Uterus (tissue), 4 donors: ENCODE results near the gene CKAP4. TPM values are rescaled to one million over a fixed set of nuclear protein-coding genes. Genes with fewer than 3 reads are reported as not detected.

Source experiments
- DNase-seq, 2 donors: peaks; one replicate each; pipeline ENCODE4 v3.0.0-alpha.2; 2019 to 2020
- H3K27ac ChIP-seq, 2 donors: fragments of 200-600 bp; sonication (generic); 1 replicate in 1 of 2; 2 replicates in 1 of 2; pipeline ENCODE4 v1.5.1; 2016 to 2018
- H3K27me3 ChIP-seq, 2 donors: fragments of 200-600 bp; sonication (generic); one replicate each; pipeline ENCODE4 v1.5.1; 2018 to 2019; ENCODE audit warnings: control low read depth in 1 of 2
- H3K36me3 ChIP-seq, 2 donors: fragments of 200-600 bp; sonication (generic); one replicate each; pipeline ENCODE4 v1.5.1; 2019; ENCODE audit warnings: control low read depth in 1 of 2
- H3K4me1 ChIP-seq, 2 donors: fragments of 200-600 bp; sonication (generic); one replicate each; pipeline ENCODE4 v1.5.1; 2018 to 2019; ENCODE audit warnings: control low read depth in 1 of 2
- H3K4me3 ChIP-seq, 2 donors: fragments of 200-600 bp; sonication (generic); 1 replicate in 1 of 2; 2 replicates in 1 of 2; pipeline ENCODE4 v1.5.1; 2018 to 2019; ENCODE audit warnings: mild to moderate bottlenecking in 1 of 2
- H3K9me3 ChIP-seq, 2 donors: fragments of 200-600 bp; sonication (generic); one replicate each; pipeline ENCODE4 v1.5.1; 2019; ENCODE audit warnings: control low read depth in 1 of 2
- CTCF ChIP-seq, 4 experiments: fragments of 200-600 bp in 2 of 4; fragments of 450-650 bp in 2 of 4; sonication (generic) in 2 of 4; IDR thresholded peaks; one replicate each; pipeline ENCODE4 v1.5.1; 2016 to 2019; ENCODE audit warnings: antibody characterized with exemption in 4 of 4, mild to moderate bottlenecking in 2 of 4, moderate library complexity in 1 of 4
- POLR2A ChIP-seq, 2 donors: fragments of 450-650 bp; IDR thresholded peaks; one replicate each; pipeline ENCODE4 v1.6.1; 2016; ENCODE audit warnings: antibody characterized with exemption in 2 of 2, mild to moderate bottlenecking in 1 of 2, moderate library complexity in 1 of 2
- intact Hi-C: fragments of 100-400 bp; cut with DNase I; formaldehyde crosslinking; loops from one replicate; pipeline ENCODE4 v1.15.1; 2023; ENCODE audit warnings: low total_unique reads
- total RNA-seq, 4 donors: library from RNA; depleted of rRNA in 3 of 4; stranded (reverse); fragments of >200 nt in 3 of 4; gene quantifications; one replicate each; pipeline versions ENCODE4 v1.1.0 to v1.2.4, GENCODE V29; 2014 to 2023
- donor health status: DM: yes; HTN: yes; CAD: no.

CKAP4 gene
- total RNA-seq, 4 donors from 2014 or later, result 15.6 to 106 (median 40.8) TPM

GRCh38 chr12:106255493-106255892 lies 7.7 kb upstream of the CKAP4 start:
- Histone ChIP-seq H3K36me3 (no peaks in the 10 kb centered on the region), H3K27me3 (no peaks in the 10 kb centered on the region), H3K4me3 (no peak overlapping the region), H3K4me1 (peaks cover 0 to 4% of the 10 kb centered on the region in 2 donors), H3K9me3 (no peaks in the 10 kb centered on the region), H3K27ac (no peak overlapping the region)
- intact Hi-C loops, result no loop called here
- TF ChIP-seq CTCF (IDR thresholded peaks at IDR 0.05), result no peak
- no peak for DNase-seq

- TF ChIP-seq CTCF (IDR thresholded peaks at IDR 0.05), result no peak
- no peak for TF ChIP-seq POLR2A (IDR thresholded peaks at IDR 0.05)
- intact Hi-C loops, result no loop called here
- Histone ChIP-seq H3K9me3 (no peaks in the 10 kb centered on the region), H3K27me3 (no peaks in the 10 kb centered on the region), H3K4me3 (no peak overlapping the region), H3K36me3 (no peaks in the 10 kb centered on the region), H3K4me1 (peaks cover 0 to 4% of the 10 kb centered on the region in 2 donors), H3K27ac (no peak overlapping the region)
- DNase-seq, result no peak
Measured at GRCh38 chr12:106254724-106255123, 6.9 kb upstream of the CKAP4 start.

GRCh38 chr12:106251631-106252455 lies 4.0 kb upstream of the CKAP4 start:
- Histone ChIP-seq H3K36me3 (no peaks in the 10 kb centered on the region), H3K9me3 (no peaks in the 10 kb centered on the region), H3K27ac (peak overlapping the region; percentile 59 to 68), H3K4me1 (peaks cover 0 to 4% of the 10 kb centered on the region in 2 donors), H3K27me3 (no peaks in the 10 kb centered on the region), H3K4me3 (no peak overlapping the region)
- TF ChIP-seq CTCF (IDR thresholded peaks at IDR 0.05) (no peak), POLR2A (IDR thresholded peaks at IDR 0.05) (no peak)
- DNase-seq, result peak; percentile 35 to 51
- intact Hi-C loops, result no loop called here

- H3K27me3 ChIP-seq, result no peaks in the 10 kb centered on the region
- TF ChIP-seq POLR2A (IDR thresholded peaks at IDR 0.05) (no peak), CTCF (IDR thresholded peaks at IDR 0.05) (no peak)
- no peaks in the 10 kb centered on the region for H3K9me3 ChIP-seq
- H3K36me3 ChIP-seq, result no peaks in the 10 kb centered on the region
- peak overlapping the region; percentile 97 to 99 for H3K27ac ChIP-seq
- DNase-seq, result no peak
- no peak overlapping the region for H3K4me3 ChIP-seq
- peaks cover 5 to 12% of the 10 kb centered on the region in 2 donors for H3K4me1 ChIP-seq
- intact Hi-C loops, result no loop called here
Measured at GRCh38 chr12:106249411-106250135, 1.8 kb upstream of the CKAP4 start.

- Histone ChIP-seq H3K27me3 (no peaks in the 10 kb centered on the region), H3K9me3 (no peaks in the 10 kb centered on the region), H3K36me3 (no peaks in the 10 kb centered on the region), H3K4me1 (peaks cover 5 to 12% of the 10 kb centered on the region in 2 donors), H3K27ac (peak overlapping the region; percentile 97 to 99), H3K4me3 (peak overlapping the region; percentile 51 to 81)
- intact Hi-C loops, result no loop called here
- DNase-seq, result no peak
- no peak for TF ChIP-seq POLR2A (IDR thresholded peaks at IDR 0.05)
- TF ChIP-seq CTCF (IDR thresholded peaks at IDR 0.05), result no peak
Measured at GRCh38 chr12:106248846-106249371, 1.1 kb upstream of the CKAP4 start.
